NCI-H187 (cell line): Measurements from ENCODE around the gene GTF2F1.
"Not testable (repeated sequence)": the region's sequence is repeated elsewhere in the genome, so short reads cannot be mapped to it uniquely, and the experiment has no call there.

Source experiments
- DNase-seq, 2 experiments: peaks; one replicate each; lab custom pipeline; 2025; lab: John Stamatoyannopoulos, UW

Gene GTF2F1

DNA sequence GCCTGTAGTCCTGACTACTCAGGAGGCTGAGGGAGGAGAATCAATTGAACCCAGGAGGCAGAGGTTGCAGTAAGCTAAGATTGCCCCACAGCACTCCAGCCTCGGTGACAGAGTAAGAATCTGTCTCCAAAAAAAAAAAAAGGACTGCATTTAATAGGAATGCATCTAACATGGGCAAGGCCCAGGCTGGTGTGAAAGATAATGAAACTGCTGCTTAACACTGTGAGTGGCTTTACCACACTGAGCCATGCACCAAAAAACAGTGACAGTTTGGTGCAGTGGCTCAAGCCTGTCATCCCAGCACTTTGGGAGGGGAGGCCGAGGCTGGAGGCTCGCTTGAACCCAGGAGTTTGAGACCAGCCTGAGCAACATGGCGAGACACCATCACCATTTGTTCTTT, 8.6 kb downstream of the GTF2F1 start:
- no peak for DNase-seq

- no peak for DNase-seq
These were observed 9.8 kb downstream of the GTF2F1 start for GRCh38 chr19:6383188-6383587.

GRCh38 chr19:6381030-6381750, 11.8 kb downstream of the GTF2F1 start:
- no peak for DNase-seq

DNA sequence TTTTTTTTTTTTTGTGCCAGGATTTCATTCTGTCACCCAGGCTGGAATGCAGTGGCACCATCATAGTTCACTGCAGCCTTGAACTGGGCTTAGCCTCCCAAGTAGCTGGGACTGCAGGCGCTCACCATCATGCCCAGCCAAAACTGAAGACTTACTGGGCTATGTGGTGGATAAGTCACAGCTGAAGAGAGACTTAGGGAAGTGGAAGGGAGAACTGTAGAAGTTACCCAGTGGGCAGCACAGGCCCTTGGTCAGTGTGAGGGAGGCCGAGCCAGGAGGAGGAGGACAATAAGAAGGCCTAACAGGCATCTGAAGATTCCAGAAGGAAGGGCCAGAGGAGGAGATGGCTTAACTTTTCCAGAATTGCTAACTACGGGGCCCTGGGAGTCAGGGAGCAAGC, 13.2 kb downstream of the GTF2F1 start:
- DNase-seq: no peak

DNA sequence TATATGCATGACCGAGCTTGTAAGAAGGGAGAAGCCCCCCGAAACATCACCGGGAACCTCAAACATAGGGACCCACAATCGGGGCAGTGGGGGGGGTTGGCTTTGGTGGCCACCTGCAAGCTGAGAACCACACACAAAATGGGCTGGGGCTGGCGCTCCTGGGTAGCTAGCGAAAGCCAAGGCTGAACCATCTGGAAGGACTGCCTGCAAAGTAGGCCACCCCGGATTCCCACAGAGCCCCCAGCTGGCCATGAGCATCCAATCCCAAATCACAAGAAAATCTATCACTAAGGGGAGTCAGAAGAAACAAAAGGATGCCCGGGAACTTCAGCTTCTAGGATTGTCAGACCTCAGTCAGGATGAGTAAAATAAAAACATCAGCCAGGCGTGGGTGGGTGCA, 14.5 kb downstream of the GTF2F1 start:
- no peak for DNase-seq

DNA sequence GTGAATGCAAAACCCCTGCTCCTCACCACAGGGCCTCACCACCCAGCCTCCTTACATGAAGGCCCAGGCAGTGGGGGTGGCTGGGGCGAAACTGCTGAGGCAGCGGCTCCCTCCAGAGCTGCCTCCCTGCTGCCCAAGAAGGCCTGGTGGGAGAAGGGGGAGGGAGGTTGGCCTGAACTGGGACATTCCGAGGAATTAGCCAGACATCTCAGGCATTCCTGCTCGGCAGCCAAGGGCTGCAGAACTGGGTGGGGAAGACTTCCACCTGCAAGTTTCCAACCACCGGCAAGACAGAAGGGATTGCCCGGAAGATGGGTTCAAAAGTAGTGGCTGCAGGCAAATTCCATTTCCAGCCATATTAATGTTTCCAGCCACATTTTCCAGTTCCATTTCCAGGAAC, 14.9 kb downstream of the GTF2F1 start:
- DNase-seq: no peak

- DNase-seq: no peak
These were observed 16.3 kb downstream of the GTF2F1 start for GRCh38 chr19:6376512-6377190.

- DNase-seq: no peak
These were observed 17.5 kb downstream of the GTF2F1 start, which contains the start of gene PSPN for GRCh38 chr19:6375411-6376010. PSPN (minus strand) TSS chr19:6375933; CDS start chr19:6375849, 84 bp downstream.

DNA sequence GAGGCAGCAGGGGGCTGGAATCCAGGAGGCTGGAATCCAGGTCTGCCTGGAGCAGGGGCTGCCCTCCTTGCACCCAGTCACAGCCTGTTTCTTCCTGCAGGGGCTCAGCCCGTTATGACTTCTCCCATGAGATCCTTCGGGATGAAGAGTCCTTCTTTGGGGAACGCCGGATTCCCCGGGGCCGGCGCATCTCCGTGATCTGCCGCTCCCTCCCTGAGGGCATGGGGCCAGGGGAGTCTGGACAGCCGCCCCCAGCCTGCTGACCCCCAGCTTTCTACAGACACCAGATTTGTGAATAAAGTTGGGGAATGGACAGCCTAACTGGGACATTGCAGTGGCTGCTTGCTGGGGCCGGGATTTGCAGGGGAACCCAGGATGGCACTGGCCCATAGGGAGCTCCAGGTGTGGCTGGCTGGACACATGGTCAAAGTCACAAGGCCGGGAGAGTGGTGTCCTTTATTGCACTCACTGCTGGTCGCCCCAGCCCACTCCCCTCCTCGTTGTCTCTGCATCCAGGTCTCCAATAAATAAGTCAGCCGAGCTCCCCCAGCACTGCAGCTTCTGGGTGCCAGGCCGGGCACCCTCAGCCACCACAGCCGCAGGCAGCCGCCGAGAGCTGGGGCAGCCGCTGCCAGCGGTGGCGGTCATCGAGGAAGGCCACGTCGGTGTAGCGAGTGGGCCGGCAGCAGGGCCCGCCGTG, 18.1 kb downstream of the GTF2F1 start:
- DNase-seq: no peak

GRCh38 chr19:6374161-6374709, 18.7 kb downstream of the GTF2F1 start:
- DNase-seq: no peak

- no peak for DNase-seq
These were observed 19.2 kb downstream of the GTF2F1 start for GRCh38 chr19:6373813-6374108.

GRCh38 chr19:6373096-6373812, 19.7 kb downstream of the GTF2F1 start:
- DNase-seq: peak; percentile 79 to 90

- DNase-seq: peak; percentile 60 to 86
These were observed 20.3 kb downstream of the GTF2F1 start, which contains the start of gene ALKBH7 for GRCh38 chr19:6372594-6373095. ALKBH7 (plus strand) TSS chr19:6372794; CDS start chr19:6372821, 27 bp downstream.

DNA sequence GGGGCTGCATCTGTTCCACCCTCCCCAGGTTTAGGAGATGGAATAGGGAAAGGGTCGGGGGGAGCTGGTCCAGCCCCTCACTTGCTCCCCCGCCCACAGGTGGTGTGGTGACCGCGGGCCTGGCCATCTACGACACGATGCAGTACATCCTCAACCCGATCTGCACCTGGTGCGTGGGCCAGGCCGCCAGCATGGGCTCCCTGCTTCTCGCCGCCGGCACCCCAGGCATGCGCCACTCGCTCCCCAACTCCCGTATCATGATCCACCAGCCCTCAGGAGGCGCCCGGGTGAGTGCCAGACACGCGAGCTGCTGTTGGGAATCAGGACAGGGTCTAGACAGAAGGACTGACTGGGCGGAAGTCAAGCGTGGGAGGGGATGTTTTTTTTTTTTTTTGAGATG, 28.6 kb downstream of the GTF2F1 start:
- no peak for DNase-seq

DNA sequence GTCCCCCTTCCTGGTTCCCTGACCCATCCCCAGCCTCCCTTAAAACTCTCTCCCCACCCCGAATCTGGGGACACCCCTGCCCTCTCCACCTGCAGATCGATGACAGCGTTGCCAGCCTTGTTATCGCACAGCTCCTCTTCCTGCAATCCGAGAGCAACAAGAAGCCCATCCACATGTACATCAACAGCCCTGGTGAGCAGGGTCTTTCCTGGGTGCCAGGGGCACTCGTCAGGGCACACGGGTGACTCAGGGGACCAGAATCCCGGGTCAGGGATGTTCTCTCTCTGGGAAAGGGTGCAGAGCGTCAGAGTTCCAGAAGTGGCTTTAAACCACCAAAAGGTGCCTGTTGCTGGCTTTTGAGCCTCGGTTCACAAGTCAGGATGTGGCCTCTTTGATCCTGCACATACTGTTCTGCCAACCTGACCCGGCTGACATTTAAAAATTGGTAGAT, 30.6 kb downstream of the GTF2F1 start:
- DNase-seq: no peak

DNA sequence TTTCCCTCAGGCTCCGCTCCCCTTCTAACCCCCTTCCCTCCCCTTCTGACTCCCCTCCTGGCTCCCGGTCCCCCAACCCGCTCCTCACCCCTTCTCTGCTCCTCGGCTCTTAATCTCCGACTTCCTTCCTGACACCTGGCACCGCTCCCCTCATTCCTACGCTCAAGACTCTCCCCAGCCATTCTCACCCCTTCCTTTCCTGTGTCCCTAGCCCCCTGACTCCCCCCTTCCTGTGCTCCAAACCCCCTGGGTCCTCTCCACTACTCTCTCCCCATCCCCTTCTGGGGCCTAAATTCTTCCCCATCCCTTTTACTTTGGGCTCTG, 31.0 kb downstream of the GTF2F1 start:
- no peak for DNase-seq

GRCh38 chr19:6360857-6361216, 32.1 kb downstream of the GTF2F1 start:
- DNase-seq: not testable (repeated sequence)

- DNase-seq: not testable (repeated sequence)
These were observed 32.5 kb downstream of the GTF2F1 start for GRCh38 chr19:6360445-6360844.

DNA sequence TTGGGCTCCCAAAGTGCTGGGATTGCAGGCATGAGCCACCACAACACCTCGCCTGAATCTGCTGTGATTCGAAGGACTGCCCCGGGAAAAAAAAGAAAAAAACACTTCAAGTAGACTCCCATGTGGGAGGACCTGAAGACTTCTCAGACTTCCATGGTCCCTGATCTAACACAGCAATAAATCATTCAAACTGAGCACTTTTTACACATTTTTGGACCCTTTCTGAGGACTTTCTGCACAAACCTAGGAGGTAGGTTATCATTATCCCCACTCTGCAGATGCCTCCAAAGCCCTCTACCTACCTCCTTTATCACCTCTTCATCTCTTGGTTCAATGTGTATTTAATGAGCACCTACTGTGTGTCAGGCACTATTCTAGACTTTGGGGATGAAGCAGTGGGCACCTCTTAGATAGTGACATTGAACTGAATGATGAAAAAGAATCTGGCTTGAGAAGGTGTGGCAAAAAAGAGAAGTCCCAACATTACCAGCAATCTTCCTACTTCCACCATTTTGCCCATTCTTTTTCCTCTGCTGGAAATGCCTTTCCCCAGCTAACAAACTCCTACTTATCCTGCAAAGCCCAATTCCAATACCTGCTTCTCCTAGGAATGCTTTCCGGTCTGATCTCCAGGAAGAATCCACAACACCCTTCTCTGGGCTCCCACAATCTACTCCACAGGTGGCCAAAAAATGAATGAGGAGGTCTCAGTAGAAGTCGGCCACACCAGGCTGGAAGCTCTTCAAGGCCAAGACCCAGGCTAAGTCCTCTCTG, 33.2 kb downstream of the GTF2F1 start:
- no peak for DNase-seq

GRCh38 chr19:6358003-6358402, 35.0 kb downstream of the GTF2F1 start:
- DNase-seq: no peak

GRCh38 chr19:6357174-6357573, 35.8 kb downstream of the GTF2F1 start:
- DNase-seq: no peak
